DND-41 (cell line): ENCODE measurements around the gene RBFOX1.

ENCODE experiments used
- ATAC-seq: fragments of 200-7000 bp; cut with Tn5 transposase; 3 replicates; pipeline ENCODE4 v1.9.1; 2021; ENCODE audit warnings: low read depth; ENCODE audit not compliant: insufficient read depth
- DNase-seq: peaks from one replicate; pipeline ENCODE4 v3.0.0-alpha.2; 2020
- H2AFZ ChIP-seq: 2 replicates; pipeline ENCODE4 v1.6.0; 2012; ENCODE audit warnings: low read depth, low read length
- H3K27ac ChIP-seq: 2 replicates; pipeline ENCODE4 v1.5.1; 2012; ENCODE audit warnings: low read length, inconsistent platforms
- H3K27me3 ChIP-seq: fragments of 200-600 bp; sonication (generic); 2 replicates; pipeline ENCODE4 v1.6.0; 2012; ENCODE audit warnings: low read length, mild to moderate bottlenecking, inconsistent platforms; ENCODE audit not compliant: insufficient read depth, poor library complexity
- H3K36me3 ChIP-seq: 2 replicates; pipeline ENCODE4 v1.5.1; 2012; ENCODE audit warnings: low read length, inconsistent platforms; ENCODE audit not compliant: insufficient read depth
- H3K4me1 ChIP-seq: 2 replicates; pipeline ENCODE4 v1.5.1; 2012; ENCODE audit warnings: mild to moderate bottlenecking, low read length; ENCODE audit not compliant: insufficient read depth
- H3K4me2 ChIP-seq: 2 replicates; pipeline ENCODE4 v1.6.0; 2012; ENCODE audit warnings: mild to moderate bottlenecking, moderate library complexity, low read length, inconsistent platforms; ENCODE audit not compliant: insufficient read depth
- H3K4me3 ChIP-seq, 2 experiments: fragments of 200-600 bp in 1 of 2; shearing (Covaris generic) in 1 of 2; 2 replicates each; pipeline ENCODE4 v1.5.1; 2012 to 2016; ENCODE audit warnings: inconsistent platforms in 2 of 2, low read length in 2 of 2, mild to moderate bottlenecking in 2 of 2, low read depth in 1 of 2, moderate library complexity in 1 of 2
- H3K79me2 ChIP-seq: 2 replicates; pipeline ENCODE4 v1.6.0; 2012; ENCODE audit warnings: low read length, inconsistent platforms; ENCODE audit not compliant: insufficient read depth
- H3K9ac ChIP-seq: 2 replicates; pipeline ENCODE4 v1.6.0; 2012; ENCODE audit warnings: low read depth, mild to moderate bottlenecking, inconsistent platforms, low read length, moderate library complexity
- H3K9me3 ChIP-seq: 2 replicates; pipeline ENCODE4 v1.5.1; 2012; ENCODE audit warnings: low read length, moderate library complexity, mild to moderate bottlenecking, inconsistent platforms; ENCODE audit not compliant: insufficient read depth, severe bottlenecking
- H4K20me1 ChIP-seq: 2 replicates; pipeline ENCODE4 v1.6.0; 2012; ENCODE audit warnings: low read length; ENCODE audit not compliant: insufficient read depth
- CTCF ChIP-seq: IDR thresholded peaks from 2 replicates; pipeline ENCODE4 v1.5.1; 2012; ENCODE audit warnings: borderline replicate concordance, low read length, moderate library complexity, mild to moderate bottlenecking; ENCODE audit not compliant: poor library complexity, severe bottlenecking; ENCODE audit errors: extremely low read depth
- EZH2 ChIP-seq: IDR thresholded peaks from 3 replicates; pipeline ENCODE4 v1.6.1; 2012; ENCODE audit warnings: borderline replicate concordance, low read depth, mild to moderate bottlenecking, moderate library complexity, low read length, inconsistent platforms; ENCODE audit not compliant: severe bottlenecking

The RBFOX1 gene

GRCh38 chr16:7333180-7333725 lies 608 bp downstream of the RBFOX1 start:
- Histone ChIP-seq H3K9me3 (no peaks in the 10 kb centered on the region), H4K20me1 (no peaks in the 10 kb centered on the region), H3K4me1 (no peaks in the 10 kb centered on the region), H3K4me2 (no peak overlapping the region), H3K9ac (no peak overlapping the region), H3K36me3 (no peaks in the 10 kb centered on the region), H2AFZ (no peak overlapping the region), H3K27ac (no peak overlapping the region), H3K4me3 (no peak overlapping the region), H3K27me3 (peaks cover 2% of the 10 kb centered on the region), H3K79me2 (no peaks in the 10 kb centered on the region)
- DNase-seq (no peak), ATAC-seq (no peak)
- no peak for TF ChIP-seq EZH2

GRCh38 chr16:7334801-7335560 lies 2.3 kb downstream of the RBFOX1 start:
- H2AFZ ChIP-seq: no peak overlapping the region
- no peak overlapping the region for H3K4me2 ChIP-seq
- H3K4me1 ChIP-seq: no peaks in the 10 kb centered on the region
- DNase-seq: no peak
- no peaks in the 10 kb centered on the region for H4K20me1 ChIP-seq
- H3K9me3 ChIP-seq: no peaks in the 10 kb centered on the region
- TF ChIP-seq EZH2: no peak
- no peak for TF ChIP-seq CTCF
- no peak overlapping the region for H3K9ac ChIP-seq
- H3K79me2 ChIP-seq: no peaks in the 10 kb centered on the region
- H3K27ac ChIP-seq: no peak overlapping the region
- no peak overlapping the region for H3K4me3 ChIP-seq
- H3K36me3 ChIP-seq: no peaks in the 10 kb centered on the region
- ATAC-seq: no peak
- H3K27me3 ChIP-seq: peaks cover 2% of the 10 kb centered on the region

GRCh38 chr16:7335991-7336634 lies 3.5 kb downstream of the RBFOX1 start:
- no peaks in the 10 kb centered on the region for H3K9me3 ChIP-seq
- no peak overlapping the region for H3K4me2 ChIP-seq
- H4K20me1 ChIP-seq: no peaks in the 10 kb centered on the region
- no peaks in the 10 kb centered on the region for H3K79me2 ChIP-seq
- no peak overlapping the region for H3K4me3 ChIP-seq
- no peak overlapping the region for H3K9ac ChIP-seq
- H3K4me1 ChIP-seq: no peaks in the 10 kb centered on the region
- peaks cover 2% of the 10 kb centered on the region for H3K27me3 ChIP-seq
- no peak overlapping the region for H2AFZ ChIP-seq
- DNase-seq (no peak), ATAC-seq (no peak)
- TF ChIP-seq CTCF: no peak
- no peak for TF ChIP-seq EZH2
- H3K27ac ChIP-seq: no peak overlapping the region
- H3K36me3 ChIP-seq: no peaks in the 10 kb centered on the region

- no peak for ATAC-seq
- TF ChIP-seq EZH2 (no peak), CTCF (no peak)
- Histone ChIP-seq H3K27me3 (peaks cover 2% of the 10 kb centered on the region), H4K20me1 (no peaks in the 10 kb centered on the region), H3K4me2 (no peak overlapping the region), H3K27ac (no peak overlapping the region), H3K36me3 (no peaks in the 10 kb centered on the region), H2AFZ (no peak overlapping the region), H3K79me2 (no peaks in the 10 kb centered on the region), H3K4me3 (no peak overlapping the region), H3K9ac (no peak overlapping the region), H3K9me3 (no peaks in the 10 kb centered on the region), H3K4me1 (no peaks in the 10 kb centered on the region)
- no peak for DNase-seq
Measured at GRCh38 chr16:7336742-7337141, 4.1 kb downstream of the RBFOX1 start.
